ENCODE data around the gene SOCS6.

SOCS6 gene

DNA sequence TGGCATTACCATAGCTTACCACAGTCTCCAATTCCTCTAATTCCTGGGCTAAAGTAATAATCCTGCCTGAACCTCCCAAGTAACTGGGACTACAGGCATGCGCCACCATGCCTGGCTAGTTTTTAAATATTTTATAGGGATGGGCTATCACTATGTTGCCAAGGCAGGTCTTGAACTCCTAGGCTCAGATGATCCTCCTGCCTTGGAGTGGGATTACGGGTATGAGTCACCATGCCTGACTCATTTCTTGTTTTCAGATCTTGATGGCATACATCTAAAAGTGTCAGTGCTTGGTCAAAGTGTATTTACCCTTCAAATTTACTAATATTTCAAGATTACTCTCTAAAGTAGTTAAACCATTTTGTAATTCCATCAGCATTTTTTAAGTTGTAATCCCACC is 9.4 kb upstream of the SOCS6 start:
- H3K27ac Mint-ChIP-seq: no peak overlapping the region
- no peaks in the 10 kb centered on the region for H3K36me3 Mint-ChIP-seq
- ATAC-seq: peak; percentile 44
- H3K4me1 Mint-ChIP-seq: no peaks in the 10 kb centered on the region
- H3K4me3 Mint-ChIP-seq: no peak overlapping the region
- peaks cover 9% of the 10 kb centered on the region for H3K9me3 Mint-ChIP-seq
- DNase-seq (ENCODE audit: low spot score in 2 of 2): peak in 1 of 2 donors; percentile 26

GRCh38 chr18:70280007-70280925 is 8.6 kb upstream of the SOCS6 start:
- no peaks in the 10 kb centered on the region for H3K36me3 Mint-ChIP-seq
- peaks cover 9% of the 10 kb centered on the region for H3K9me3 Mint-ChIP-seq
- no peak overlapping the region for H3K27ac Mint-ChIP-seq
- H3K4me1 Mint-ChIP-seq: no peaks in the 10 kb centered on the region
- ATAC-seq (no peak), DNase-seq (ENCODE audit: low spot score in 2 of 2) (no peak)
- H3K4me3 Mint-ChIP-seq: no peak overlapping the region

DNA sequence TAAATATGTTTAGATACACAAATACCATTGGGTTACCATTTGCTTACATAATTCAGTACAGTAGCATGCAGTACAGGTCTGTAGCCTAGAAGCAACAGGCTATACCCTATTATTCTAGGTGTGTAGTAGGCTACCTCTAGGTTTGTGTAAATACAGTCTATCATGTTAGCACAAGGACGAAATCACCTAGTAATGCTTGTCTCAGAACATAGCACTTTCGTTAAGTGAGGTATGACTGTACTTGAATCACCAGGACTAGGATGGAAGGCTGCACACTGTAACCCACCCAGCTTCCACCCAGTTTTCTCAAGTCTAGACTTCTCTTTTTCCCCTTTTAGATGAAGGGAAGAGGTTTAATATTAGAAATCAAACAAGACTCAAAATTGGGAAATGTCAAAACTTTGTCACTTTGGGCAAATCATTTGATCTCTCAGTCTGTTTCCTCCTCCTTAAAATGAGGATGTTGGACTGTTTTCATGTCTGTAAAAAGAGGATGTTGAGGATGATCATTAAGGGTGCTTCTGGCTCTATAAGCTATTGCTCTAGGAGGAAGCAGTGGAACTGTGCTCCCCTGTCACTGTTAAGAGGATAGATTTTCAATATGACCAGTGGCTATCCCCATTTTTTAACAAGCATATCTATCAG is 3.7 kb upstream of the SOCS6 start:
- DNase-seq (ENCODE audit: low spot score in 2 of 2) (no peak), ATAC-seq (peak; percentile 22)
- no peaks in the 10 kb centered on the region for H3K36me3 Mint-ChIP-seq
- no peak overlapping the region for H3K4me3 Mint-ChIP-seq
- H3K9me3 Mint-ChIP-seq: peaks cover 9% of the 10 kb centered on the region
- H3K27ac Mint-ChIP-seq: no peak overlapping the region
- no peaks in the 10 kb centered on the region for H3K4me1 Mint-ChIP-seq

GRCh38 chr18:70287731-70288130 is 1.1 kb upstream of the SOCS6 start:
- H3K4me1 Mint-ChIP-seq: peaks cover 4% of the 10 kb centered on the region
- DNase-seq (ENCODE audit: low spot score in 2 of 2) (no peak), ATAC-seq (no peak)
- H3K9me3 Mint-ChIP-seq: peaks cover 2% of the 10 kb centered on the region
- no peaks in the 10 kb centered on the region for H3K36me3 Mint-ChIP-seq
- peak overlapping the region; percentile 11 for H3K4me3 Mint-ChIP-seq
- H3K27ac Mint-ChIP-seq: no peak overlapping the region

- H3K9me3 Mint-ChIP-seq: peaks cover 2% of the 10 kb centered on the region
- no peak overlapping the region for H3K27ac Mint-ChIP-seq
- ATAC-seq (no peak), DNase-seq (ENCODE audit: low spot score in 2 of 2) (peak in 1 of 2 donors; percentile 49)
- H3K4me3 Mint-ChIP-seq: peak overlapping the region; percentile 11
- H3K36me3 Mint-ChIP-seq: no peaks in the 10 kb centered on the region
- H3K4me1 Mint-ChIP-seq: peaks cover 5% of the 10 kb centered on the region
Observed at GRCh38 chr18:70288171-70288850, 534 bp upstream of the SOCS6 start.

GRCh38 chr18:70289351-70290312 is 787 bp downstream of the SOCS6 start:
- no peaks in the 10 kb centered on the region for H3K36me3 Mint-ChIP-seq
- H3K4me3 Mint-ChIP-seq: peak overlapping the region; percentile 44
- DNase-seq (ENCODE audit: low spot score in 2 of 2) (peak in 1 of 2 donors; percentile 57), ATAC-seq (peak; percentile 27)
- H3K9me3 Mint-ChIP-seq: no peaks in the 10 kb centered on the region
- no peak overlapping the region for H3K27ac Mint-ChIP-seq
- H3K4me1 Mint-ChIP-seq: peaks cover 5% of the 10 kb centered on the region

DNA sequence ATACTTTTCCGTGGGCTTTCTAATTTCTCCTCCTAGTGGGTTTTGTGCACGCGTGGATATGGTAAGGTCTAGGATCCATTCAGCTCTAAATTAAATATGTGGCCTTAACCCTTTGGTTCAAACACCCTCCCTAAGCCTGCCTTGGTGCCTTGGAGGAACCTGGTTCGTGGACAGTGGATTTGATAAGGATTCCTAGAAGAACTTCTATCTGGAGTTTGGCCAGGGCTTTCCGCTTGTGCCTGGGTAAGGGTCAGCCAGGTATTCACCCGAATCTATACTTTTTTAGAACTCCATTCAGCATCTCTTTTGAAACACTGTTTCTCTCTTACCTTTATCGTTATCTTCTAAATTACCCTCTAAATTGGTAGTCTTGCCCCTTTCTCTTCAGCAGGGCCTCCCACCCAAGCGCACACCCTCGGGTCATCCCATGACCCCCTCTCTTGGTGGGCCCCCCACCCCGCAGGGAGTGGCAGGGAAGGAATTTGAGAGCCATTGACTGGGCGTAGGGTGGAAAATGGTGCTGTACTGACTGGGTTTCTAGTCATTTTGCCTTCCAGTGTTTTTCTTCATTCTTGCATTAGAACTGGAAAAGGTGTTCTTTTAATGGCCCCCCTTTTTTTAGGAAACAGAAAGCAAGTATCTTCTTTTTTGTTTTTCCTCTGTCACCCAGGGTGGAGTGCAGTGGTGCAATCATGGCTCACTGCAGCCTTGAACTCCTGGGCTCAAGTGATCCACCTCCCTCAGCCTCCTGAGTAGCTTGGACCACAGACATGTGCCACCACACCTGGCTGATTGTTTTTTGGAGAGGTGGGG is 1.8 kb downstream of the SOCS6 start:
- H3K4me3 Mint-ChIP-seq: peak overlapping the region; percentile 44
- no peak for ATAC-seq
- DNase-seq (ENCODE audit: low spot score in 2 of 2): no peak
- H3K36me3 Mint-ChIP-seq: no peaks in the 10 kb centered on the region
- peaks cover 5% of the 10 kb centered on the region for H3K4me1 Mint-ChIP-seq
- no peak overlapping the region for H3K27ac Mint-ChIP-seq
- H3K9me3 Mint-ChIP-seq: no peaks in the 10 kb centered on the region

GRCh38 chr18:70291295-70291574 is 2.4 kb downstream of the SOCS6 start:
- Mint-ChIP-seq H3K4me1 (peaks cover 5% of the 10 kb centered on the region), H3K9me3 (no peaks in the 10 kb centered on the region), H3K27ac (no peak overlapping the region), H3K4me3 (peak overlapping the region; percentile 44), H3K36me3 (no peaks in the 10 kb centered on the region)
- ATAC-seq: no peak
- DNase-seq (ENCODE audit: low spot score in 2 of 2): no peak

DNA sequence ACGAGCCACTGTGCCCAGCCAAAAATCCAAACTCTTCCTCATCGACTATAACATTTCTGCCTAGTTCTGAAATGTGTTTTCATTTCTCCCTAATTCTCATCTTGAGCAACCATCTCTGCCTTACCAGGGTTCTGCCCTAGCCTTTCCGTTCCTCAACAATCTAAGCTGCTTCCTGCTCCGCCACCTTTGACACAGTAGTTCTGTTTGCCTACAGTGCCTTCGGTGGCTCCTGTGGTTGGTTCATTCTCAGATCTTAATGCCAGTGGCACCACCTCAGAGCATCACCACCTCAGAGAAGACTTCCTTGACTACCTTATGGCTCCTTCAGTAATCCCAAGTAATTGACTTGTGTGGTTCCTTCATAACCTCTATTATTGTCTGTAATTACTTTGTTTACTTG is 3.8 kb downstream of the SOCS6 start:
- ATAC-seq (no peak), DNase-seq (ENCODE audit: low spot score in 2 of 2) (no peak)
- Mint-ChIP-seq H3K27ac (no peak overlapping the region), H3K9me3 (no peaks in the 10 kb centered on the region), H3K4me1 (peaks cover 5% of the 10 kb centered on the region), H3K36me3 (no peaks in the 10 kb centered on the region), H3K4me3 (no peak overlapping the region)

GRCh38 chr18:70293166-70293565 is 4.3 kb downstream of the SOCS6 start:
- DNase-seq (ENCODE audit: low spot score in 2 of 2) (no peak), ATAC-seq (peak; percentile 87)
- Mint-ChIP-seq H3K9me3 (no peaks in the 10 kb centered on the region), H3K4me3 (no peak overlapping the region), H3K4me1 (peaks cover 5% of the 10 kb centered on the region), H3K36me3 (no peaks in the 10 kb centered on the region), H3K27ac (no peak overlapping the region)

- H3K4me1 Mint-ChIP-seq: peaks cover 5% of the 10 kb centered on the region
- H3K4me3 Mint-ChIP-seq: no peak overlapping the region
- ATAC-seq: no peak
- H3K9me3 Mint-ChIP-seq: no peaks in the 10 kb centered on the region
- no peak overlapping the region for H3K27ac Mint-ChIP-seq
- DNase-seq (ENCODE audit: low spot score in 2 of 2): no peak
- no peaks in the 10 kb centered on the region for H3K36me3 Mint-ChIP-seq
Observed at GRCh38 chr18:70294471-70295191, 5.8 kb downstream of the SOCS6 start.

DNA sequence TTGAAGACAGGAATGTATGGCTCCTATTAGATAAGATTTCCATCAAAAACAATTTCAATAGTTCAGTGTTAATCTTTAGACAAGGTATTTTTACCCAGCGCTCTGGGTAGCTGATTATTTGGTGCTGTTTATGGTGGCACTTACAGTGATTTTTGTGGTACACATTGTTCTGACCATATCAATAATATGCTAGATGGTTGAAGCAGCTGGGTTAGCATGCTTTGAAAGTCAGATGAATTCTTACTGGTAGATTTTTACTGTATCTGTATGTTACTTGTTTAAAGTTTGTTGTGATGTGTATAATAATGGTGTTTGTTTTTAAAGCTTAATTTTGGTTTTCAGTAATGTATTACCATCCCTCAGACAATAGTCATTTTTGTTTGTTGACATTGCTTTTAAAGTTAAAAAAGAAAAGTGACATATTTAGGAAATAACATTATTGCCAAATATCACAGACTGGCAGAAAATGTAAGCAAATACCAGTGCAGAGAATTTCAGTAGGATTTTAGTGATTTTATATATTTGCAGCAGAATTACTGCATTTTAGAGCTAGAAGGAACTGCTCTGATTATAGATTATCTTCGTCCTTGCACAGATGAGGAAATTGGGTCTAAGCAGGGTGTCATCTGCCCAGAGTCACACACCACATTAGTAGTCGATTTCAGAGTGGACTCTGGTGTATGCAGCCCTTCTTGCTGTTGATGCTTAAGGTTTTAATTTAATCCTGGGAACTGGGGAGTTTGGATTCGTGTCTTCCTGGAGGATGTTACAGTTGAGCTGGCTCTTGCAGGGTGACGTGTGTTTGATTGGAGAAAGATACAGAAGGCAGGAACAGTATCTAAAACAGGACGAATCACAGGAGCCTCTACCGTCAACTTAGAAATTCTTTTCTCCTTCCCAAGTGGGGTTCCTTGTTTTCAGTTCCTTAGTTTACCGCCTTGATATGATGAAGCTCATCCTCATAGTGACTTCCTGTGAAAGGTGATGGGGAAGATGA is 6.6 kb downstream of the SOCS6 start:
- no peak for ATAC-seq
- H3K4me1 Mint-ChIP-seq: peaks cover 5% of the 10 kb centered on the region
- H3K36me3 Mint-ChIP-seq: no peaks in the 10 kb centered on the region
- no peak for DNase-seq (ENCODE audit: low spot score in 2 of 2)
- H3K4me3 Mint-ChIP-seq: no peak overlapping the region
- no peak overlapping the region for H3K27ac Mint-ChIP-seq
- H3K9me3 Mint-ChIP-seq: no peaks in the 10 kb centered on the region

GRCh38 chr18:70296289-70296688 is 7.4 kb downstream of the SOCS6 start:
- DNase-seq (ENCODE audit: low spot score in 2 of 2) (no peak), ATAC-seq (no peak)
- Mint-ChIP-seq H3K4me3 (no peak overlapping the region), H3K27ac (no peak overlapping the region), H3K36me3 (no peaks in the 10 kb centered on the region), H3K9me3 (no peaks in the 10 kb centered on the region), H3K4me1 (peaks cover 5% of the 10 kb centered on the region)

Data from stimulated activated effector memory CD8-positive, alpha-beta T cell treated with anti-CD3 and anti-CD28 coated beads, Interleukin-12 subunit alpha, Interleukin-12 subunit beta, amount 100 ng/mL, for 72 hours (primary cell).